Measurements from ENCODE around the gene PHF12. TPM values are rescaled to one million over a fixed set of nuclear protein-coding genes. Genes with fewer than 3 reads are reported as not detected.

PHF12 gene
- total RNA-seq, 4 donors from 2014 or later, result 22.0 to 62.9 (median 60.1) TPM

GRCh38 chr17:28963841-28964240, 12.5 kb upstream of the PHF12 start:
- TF ChIP-seq POLR2A (IDR thresholded peaks at IDR 0.05) (no peak), CTCF (IDR thresholded peaks at IDR 0.05) (no peak)
- Histone ChIP-seq H3K4me1 (peaks cover 0 to 8% of the 10 kb centered on the region in 2 donors), H3K27ac (no peak overlapping the region), H3K4me3 (replicated peaks in 1 of 3) (no peak overlapping the region), H3K36me3 (no peaks in the 10 kb centered on the region), H3K9me3 (no peaks in the 10 kb centered on the region), H3K27me3 (no peaks in the 10 kb centered on the region)
- intact Hi-C loops (cut with DNase I), result no loop called here
- 62 to 78% methylated on average over 7 to 8 of the region's 8 CpGs for WGBS, 2 donors
- DNase-seq, result no peak

GRCh38 chr17:28963055-28963611, 11.8 kb upstream of the PHF12 start:
- no peaks in the 10 kb centered on the region for H3K36me3 ChIP-seq
- no peak overlapping the region for H3K4me3 ChIP-seq (replicated peaks in 1 of 3)
- TF ChIP-seq CTCF (IDR thresholded peaks at IDR 0.05), result no peak
- no peak for TF ChIP-seq POLR2A (IDR thresholded peaks at IDR 0.05)
- no peaks in the 10 kb centered on the region for H3K27me3 ChIP-seq
- 40 to 57% methylated on average over 6 of the region's 6 CpGs for WGBS, 2 donors
- H3K9me3 ChIP-seq, result no peaks in the 10 kb centered on the region
- no peak for DNase-seq
- H3K4me1 ChIP-seq, result peaks cover 0 to 4% of the 10 kb centered on the region in 2 donors
- no peak overlapping the region for H3K27ac ChIP-seq
- intact Hi-C loops (cut with DNase I), result no loop called here

DNA sequence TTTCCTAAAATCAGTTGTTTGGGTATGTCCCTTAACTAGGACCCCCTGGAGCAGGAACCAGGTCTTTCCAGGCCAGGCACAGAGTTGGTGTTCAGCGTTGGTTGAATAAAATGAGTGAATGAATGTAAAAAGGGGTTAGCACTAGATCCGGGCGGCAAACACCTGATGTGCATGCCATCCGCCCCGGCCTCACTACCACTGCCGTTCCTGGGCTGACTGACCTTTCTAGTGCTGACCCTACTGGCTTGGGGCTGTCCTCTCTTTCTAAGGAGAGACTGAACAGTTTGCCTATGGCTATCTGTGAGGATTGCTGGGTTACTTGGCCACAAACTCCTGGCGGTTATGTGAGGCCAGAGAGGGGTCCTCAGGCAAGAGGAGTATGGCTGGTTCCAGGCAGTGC, 10.1 kb upstream of the PHF12 start:
- WGBS, 2 donors, result 83 to 90% methylated on average over 7 of the region's 7 CpGs
- Histone ChIP-seq H3K27ac (no peak overlapping the region), H3K4me3 (replicated peaks in 1 of 3) (no peak overlapping the region), H3K27me3 (no peaks in the 10 kb centered on the region), H3K36me3 (no peaks in the 10 kb centered on the region), H3K9me3 (no peaks in the 10 kb centered on the region), H3K4me1 (no peaks in the 10 kb centered on the region)
- no peak for DNase-seq
- TF ChIP-seq CTCF (IDR thresholded peaks at IDR 0.05) (no peak), POLR2A (IDR thresholded peaks at IDR 0.05) (no peak)
- intact Hi-C loops (cut with DNase I), result no loop called here

GRCh38 chr17:28960256-28961061, 9.1 kb upstream of the PHF12 start:
- TF ChIP-seq CTCF (IDR thresholded peaks at IDR 0.05) (no peak), POLR2A (IDR thresholded peaks at IDR 0.05) (no peak)
- Histone ChIP-seq H3K36me3 (no peaks in the 10 kb centered on the region), H3K4me3 (replicated peaks in 1 of 3) (no peak overlapping the region), H3K4me1 (no peaks in the 10 kb centered on the region), H3K27ac (no peak overlapping the region), H3K27me3 (no peaks in the 10 kb centered on the region), H3K9me3 (no peaks in the 10 kb centered on the region)
- WGBS, 2 donors, result 91 to 98% methylated on average over 8 to 15 of the region's 18 CpGs
- DNase-seq, result no peak
- intact Hi-C loops (cut with DNase I), result no loop called here

DNA sequence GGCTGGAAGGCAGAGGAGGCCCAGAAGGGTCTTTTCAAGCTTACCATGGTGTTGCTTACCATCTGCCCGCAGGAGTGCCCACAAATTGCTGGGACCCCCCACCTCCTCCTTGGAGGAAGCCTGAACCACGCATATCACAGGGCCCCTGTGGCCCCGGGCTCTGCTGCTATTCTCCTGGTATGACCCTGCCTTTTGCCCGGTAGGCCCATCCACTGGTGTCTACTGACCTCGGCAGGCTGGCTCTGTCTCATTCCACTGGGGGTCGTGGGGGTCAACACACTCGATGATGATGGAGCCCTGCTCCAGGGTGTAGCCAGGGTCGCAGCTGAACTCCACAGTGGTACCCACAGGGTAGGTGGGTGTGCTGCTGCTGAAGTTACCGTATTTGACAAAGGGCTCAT, 8.2 kb upstream of the PHF12 start:
- intact Hi-C loops (cut with DNase I), result loop anchor here (10.0 kb wide), 1 partner anchor 625 kb away; the partner anchor contains the start of genes IFT20 and TNFAIP1
- H3K27ac ChIP-seq, result no peak overlapping the region
- TF ChIP-seq POLR2A (IDR thresholded peaks at IDR 0.05), result no peak
- no peak for TF ChIP-seq CTCF (IDR thresholded peaks at IDR 0.05)
- H3K4me1 ChIP-seq, result no peaks in the 10 kb centered on the region
- 72 to 95% methylated on average over 4 to 9 of the region's 9 CpGs for WGBS, 2 donors
- H3K4me3 ChIP-seq (replicated peaks in 1 of 3), result no peak overlapping the region
- no peaks in the 10 kb centered on the region for H3K9me3 ChIP-seq
- no peaks in the 10 kb centered on the region for H3K27me3 ChIP-seq
- no peak for DNase-seq
- H3K36me3 ChIP-seq, result no peaks in the 10 kb centered on the region
